GM19452 (cell line): ENCODE data around the gene AFDN.

Experiments
- ATAC-seq: cut with Tn5 transposase; IDR thresholded peaks from one replicate; pipeline ENCODE4 v1.9.1; 2021; ENCODE audit not compliant: unreplicated experiment

The AFDN gene

DNA sequence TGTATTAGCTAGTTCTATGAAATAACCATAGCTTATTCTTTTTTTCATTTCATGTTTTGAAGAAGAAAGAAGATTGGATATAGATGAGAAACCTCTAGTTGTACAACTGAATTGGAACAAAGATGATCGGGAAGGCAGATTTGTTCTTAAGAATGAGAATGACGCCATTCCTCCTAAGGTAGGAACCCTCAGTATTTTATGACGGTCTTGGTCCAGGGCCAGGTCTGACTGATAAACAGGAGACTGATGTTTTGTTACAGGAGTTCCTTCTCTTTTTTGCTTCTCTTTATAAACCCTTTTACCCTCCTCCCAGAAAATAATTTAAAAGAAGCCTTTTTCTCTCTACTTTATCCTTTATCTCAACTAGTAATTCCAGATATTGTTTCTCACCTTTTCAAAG lies 43.6 kb downstream of the AFDN start:
- ATAC-seq, result no peak

DNA sequence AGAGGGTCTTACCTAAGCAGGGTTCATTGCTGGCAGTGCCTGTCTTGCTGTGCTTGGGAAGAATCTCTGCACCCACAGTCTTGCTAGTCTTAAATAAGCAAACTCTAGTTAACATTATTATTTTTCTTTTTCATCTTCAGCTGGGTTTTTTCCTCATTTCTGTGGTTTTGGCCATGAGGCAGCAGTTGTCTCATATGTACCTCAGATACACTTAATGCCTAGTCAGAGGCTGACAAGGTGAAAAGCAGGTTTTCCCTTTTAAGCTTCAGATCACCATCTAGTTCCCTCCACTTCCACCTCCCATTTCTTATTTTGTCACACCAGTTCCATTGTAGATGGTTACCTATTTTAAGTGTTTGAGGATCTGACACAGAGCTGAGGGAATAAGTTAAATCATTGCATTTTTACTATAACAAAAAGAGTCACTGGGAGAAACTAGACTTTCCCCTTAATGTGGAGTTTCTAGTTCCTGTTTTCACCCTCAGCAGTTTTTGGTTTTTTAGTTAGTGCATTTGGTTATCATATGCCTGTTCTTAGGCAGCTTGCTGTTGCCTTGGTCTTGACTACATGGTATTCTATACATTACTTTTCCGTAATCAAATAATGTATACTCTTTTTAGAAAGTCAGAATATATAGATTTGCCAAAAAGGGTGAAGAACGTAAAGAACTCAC lies 46.0 kb downstream of the AFDN start:
- no peak for ATAC-seq

DNA sequence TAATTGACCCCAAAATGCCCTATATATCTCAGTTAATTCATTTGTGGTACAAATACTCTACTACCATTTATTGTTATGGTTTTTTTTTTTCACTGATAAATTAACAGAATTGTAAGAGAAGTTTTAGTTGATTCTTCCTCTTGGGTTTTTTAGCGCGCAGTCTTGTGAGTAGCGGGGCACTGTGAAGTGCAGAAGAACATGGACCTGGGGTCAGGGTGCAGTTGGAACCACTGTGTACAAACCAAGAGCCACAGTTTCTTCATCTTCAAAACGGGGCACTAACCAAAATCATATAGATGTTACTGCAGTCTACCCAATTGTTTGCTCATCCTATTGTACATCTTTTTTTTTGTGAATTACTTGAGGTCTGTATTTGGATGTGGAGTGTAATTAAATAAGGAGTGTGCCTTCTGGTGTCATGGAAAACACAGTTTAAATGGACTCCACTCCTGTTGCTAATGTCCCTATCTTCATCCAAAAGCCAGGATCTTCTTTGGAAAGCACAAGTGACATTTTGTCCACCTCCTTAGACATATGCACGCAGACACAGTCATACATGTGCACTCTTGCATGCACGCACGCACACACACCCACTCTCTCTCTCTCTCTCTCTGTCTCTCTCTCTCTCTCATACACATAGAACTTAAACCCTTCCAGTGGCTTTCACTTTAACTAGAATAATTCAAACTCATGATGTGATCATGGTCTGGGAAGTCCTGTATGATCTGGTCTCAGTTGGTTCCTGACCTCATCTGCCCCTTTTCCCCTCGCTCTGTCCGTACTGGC lies 51.5 kb downstream of the AFDN start:
- ATAC-seq, result no peak

DNA sequence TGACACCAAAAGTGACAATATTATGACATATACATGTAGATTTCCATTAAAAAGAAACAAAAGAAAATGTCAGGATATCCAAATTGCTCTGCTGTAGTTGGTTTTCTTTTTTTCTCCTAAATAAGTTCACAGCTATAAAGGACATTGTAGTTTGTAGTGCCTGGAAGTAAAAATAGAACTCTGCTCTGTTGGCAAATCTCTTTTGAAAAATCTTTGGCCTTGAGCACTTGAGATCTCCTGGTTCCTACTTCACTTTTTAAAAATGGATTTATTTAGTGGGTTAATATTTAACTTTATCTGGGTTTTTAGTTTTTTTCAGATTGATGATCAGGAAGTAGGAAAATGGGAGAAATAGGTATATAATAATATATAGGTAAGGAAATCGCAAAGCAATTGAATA lies 52.9 kb downstream of the AFDN start:
- no peak for ATAC-seq

DNA sequence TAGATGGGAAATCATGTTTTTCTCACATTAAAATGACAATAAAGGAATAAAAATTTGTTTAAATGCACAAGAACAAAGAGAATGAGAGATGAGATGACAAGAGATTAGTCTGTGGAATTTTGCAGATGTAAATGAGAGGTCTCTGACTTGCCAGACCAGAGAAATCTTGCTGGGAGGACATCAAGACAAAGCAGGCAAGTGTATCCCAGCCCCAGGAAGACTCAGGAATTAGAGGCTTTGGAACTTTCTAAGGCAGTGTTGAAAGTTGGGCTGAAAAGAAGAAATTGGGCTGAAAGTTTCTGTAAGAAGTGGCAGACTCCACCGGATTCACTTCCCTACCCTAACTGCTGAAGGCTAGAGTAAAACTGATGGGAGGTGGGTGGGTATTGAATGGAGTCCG lies 54.6 kb downstream of the AFDN start:
- ATAC-seq, result no peak

DNA sequence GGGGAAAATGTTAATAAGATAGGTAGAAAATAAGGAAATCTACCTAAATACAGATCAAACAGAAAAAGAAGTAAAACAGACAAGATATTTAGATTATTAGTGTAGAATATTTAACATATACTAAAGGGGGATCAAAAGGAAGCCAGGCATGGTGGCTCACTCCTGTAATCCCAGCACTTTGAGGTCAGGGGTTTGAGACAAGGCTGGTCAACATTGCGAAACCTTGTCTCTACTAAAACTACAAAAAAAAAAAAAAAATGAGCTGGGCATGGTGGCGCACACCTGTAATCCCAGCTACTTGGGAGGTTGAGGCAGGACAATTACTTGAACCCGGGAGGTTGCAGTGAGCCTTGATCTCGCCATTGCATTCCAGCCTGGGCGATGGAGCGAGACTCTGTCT lies 55.5 kb downstream of the AFDN start:
- ATAC-seq, result no peak

DNA sequence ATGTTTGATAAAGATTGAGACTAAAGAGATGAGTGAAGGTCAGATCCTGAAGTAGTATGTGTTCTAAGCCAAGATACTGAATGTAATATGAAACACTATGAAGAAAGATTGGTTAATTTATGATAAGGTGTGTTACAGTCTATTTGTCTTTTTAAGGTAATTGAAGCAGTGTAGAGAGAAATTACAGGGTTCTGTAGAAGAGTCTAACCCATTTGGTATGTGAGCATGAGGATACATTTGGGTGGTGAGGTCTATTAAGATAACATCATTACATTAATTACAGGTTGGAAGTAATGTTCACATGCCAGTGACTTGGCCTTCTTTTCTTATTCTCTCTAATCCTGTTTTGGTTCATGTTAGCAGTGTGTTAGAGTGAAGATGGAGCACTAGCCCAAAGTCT lies 61.4 kb downstream of the AFDN start:
- ATAC-seq, result no peak

DNA sequence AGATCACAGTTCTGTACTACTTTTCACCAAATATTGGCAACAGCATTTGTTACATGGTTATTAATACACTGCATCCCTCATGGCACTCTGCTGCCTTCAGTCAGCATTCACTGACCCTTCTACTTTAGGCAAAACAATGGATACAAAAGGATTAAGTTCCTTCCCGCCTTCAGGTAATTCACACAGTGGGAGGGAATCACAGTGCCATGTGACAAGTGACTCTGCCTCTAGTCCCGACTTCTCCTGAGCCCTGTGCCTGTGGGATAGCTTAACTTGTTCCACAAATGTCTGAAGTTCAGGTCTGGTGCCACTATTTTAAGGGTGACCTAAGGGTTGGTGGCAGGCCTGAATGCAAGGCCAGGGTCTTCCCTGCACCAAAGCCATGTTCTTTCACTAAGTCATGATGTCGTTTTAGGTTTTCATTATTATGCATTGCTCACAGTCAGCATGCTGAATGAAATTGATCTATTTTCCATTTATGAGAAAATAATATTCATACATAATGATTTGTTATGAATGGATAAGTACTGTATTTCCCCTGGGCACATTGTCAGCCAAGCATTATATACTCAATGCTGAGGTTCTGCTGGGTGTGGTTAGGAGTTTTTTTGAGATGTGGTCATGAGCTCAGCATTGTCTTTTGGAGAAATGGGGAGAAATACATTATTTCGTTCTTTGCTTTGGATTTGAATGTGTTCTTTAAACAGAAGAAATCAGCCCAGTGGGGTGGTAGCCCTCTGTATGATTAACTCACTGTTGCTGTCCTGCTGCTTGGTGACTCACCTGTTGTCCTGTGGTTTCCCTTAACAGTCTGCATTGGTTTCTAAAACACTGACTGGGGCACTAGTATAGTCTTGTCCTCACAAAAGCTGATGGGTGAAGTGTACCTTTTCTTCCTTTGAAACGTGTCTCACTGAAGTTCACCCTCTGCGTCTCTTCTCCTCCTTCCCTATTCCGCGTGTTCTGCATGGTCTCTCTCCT lies 66.4 kb downstream of the AFDN start:
- ATAC-seq, result peak; percentile 92

DNA sequence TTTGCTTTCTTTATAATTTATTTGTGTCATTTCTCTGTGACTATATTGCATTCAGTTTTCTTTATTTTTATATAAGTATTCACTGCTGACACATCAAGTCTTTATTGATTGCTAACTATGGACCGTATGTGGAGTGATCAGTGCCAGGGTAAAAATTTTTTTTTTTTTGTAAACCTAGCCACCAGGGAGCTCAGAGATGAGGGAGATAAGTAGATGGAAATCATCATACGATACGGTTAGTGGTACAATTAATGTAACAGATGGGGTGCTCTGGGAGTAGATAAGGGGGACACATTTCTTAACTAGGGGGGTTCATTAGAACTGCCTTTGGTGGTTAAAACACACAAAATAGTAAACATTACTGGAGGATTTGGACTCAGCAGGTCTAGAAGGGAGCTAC lies 68.3 kb downstream of the AFDN start:
- no peak for ATAC-seq

DNA sequence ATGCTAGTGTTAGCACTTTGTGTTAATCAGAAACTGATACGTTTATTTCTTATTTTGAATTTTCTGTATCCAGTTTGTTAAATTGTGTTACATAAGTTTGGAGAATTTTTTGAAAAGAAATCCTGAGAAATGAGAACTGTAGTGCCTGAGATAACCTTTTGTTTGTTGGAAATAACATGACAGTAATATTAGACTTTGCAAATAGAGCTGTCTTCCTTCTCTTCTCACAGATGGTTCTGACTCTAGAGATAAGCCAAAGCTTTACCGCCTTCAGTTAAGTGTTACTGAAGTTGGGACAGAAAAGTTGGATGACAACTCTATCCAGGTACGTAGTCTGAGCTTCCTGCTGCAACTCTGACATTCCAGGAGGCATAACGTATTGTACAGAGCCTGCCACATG lies 69.9 kb downstream of the AFDN start:
- ATAC-seq, result no peak

DNA sequence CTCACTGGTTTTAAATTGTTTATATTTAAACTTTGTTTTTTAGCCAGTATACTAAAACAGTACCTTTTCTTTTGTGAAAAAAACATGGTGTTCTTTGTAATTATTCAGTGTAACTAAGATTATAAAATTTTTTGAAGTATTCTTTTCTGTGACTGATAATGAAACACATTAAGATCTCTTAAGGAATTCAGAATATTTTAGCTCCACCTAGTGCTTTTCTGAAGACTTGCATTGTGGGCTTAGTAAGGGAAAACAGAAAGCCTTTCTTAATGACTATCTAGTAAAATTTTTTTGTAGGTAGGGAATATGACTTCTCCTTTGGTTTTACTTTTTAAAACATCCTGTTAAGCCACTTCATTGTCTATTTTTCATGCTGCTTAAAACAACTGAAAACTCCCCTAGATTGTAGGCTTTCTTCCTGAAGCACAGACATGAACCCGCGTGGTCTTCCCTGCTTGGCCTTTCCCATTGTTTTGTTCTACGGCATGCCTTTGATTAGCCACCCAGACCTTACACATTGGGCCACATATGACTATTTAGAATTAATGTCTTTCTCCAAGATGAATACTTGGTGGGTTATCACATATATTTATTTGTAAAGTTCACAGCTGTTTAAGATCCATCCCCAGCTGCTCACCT lies 72.1 kb downstream of the AFDN start:
- ATAC-seq, result no peak

DNA sequence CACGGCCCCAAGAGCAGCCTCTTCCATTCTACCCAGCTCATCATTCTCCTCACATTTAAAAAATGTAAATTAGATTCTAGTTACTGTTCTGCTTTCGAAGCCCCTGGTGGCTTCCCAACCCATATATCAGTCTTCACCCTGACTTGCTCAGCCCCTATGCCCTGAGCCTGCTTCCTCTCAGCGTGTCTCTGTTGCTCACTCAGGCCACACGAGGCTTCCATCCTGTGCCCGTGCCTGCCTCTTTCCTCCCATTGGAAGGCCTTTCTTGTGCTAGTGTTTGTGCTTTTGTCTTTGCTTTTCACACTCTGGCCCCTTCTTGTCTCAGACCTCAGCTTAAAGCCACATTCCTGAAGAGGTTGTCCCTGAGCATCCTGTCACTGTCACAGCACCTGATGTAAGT lies 78.1 kb downstream of the AFDN start:
- ATAC-seq, result no peak

DNA sequence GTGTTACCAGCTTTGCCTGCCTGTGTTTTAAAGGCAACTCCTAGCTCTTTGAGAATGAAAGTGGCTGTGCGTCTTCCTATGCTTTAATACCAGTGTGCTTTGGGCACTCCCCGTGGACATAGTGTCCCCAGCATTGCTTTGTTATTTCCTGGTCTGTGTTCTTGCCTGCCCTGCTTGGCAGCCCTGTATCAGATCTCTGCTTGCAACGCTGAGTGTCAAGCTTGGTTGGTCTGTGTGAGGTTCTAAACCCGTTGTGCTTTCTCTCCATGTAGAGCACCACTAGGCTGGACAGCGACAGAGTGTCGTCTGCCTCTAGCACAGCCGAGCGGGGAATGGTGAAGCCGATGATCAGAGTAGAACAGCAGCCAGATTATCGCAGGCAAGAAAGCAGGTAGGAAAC lies 80.2 kb downstream of the AFDN start:
- ATAC-seq, result no peak

DNA sequence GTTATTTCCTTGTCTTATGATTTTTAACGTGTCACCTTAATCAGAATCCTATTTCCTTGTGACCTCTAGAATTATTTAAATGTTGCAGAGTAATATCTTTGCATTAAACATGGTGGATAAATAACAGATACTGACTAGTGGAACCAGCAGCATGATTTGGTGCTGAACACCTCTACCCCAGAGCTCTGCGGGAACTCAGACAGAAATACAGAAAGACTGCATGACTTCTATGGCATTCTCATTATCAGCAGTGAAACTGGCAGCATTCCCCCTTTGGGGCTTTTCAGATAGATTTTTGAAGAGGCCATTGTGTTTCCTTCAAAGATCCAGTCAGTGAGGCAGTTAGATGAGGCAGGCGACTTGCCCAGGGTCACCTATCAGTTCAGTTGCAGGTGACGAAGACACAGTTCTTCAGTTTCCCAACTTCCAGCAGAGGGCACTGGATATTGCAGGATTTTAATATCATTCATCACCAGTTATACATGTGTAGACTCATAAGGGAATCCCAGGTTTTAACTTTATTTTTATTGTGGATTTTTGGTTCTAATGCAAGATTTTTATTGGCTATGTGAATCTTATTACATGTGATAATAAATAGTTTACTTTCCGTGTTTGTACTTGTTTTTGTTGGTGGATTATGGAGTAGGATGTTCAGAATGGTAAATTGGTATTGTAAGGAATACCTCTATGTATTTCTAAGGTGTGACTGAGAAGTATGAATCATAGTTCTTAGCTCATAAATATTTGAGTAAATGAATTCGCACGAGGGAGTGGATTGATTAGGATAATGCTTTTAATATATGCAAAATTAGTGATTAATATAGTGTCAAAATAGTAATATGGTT lies 81.3 kb downstream of the AFDN start:
- ATAC-seq, result no peak

DNA sequence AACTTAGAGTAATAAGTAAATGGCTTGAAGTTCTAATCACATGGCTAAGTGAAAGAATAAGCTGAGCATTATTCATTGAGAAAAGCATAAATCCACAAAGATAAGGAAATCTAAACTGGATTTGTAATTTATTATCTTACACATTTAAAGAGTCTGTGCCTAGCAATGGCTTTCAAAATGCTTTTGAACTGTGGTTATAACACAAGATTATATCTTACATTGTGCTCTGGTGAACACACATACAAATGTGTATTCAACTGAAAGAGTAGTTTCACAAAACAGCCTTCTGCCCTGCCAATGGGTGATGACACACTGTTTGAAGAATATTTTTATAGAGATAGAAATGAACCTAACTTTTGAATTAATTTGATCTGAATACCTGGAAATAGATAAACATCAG lies 83.3 kb downstream of the AFDN start:
- ATAC-seq, result no peak

DNA sequence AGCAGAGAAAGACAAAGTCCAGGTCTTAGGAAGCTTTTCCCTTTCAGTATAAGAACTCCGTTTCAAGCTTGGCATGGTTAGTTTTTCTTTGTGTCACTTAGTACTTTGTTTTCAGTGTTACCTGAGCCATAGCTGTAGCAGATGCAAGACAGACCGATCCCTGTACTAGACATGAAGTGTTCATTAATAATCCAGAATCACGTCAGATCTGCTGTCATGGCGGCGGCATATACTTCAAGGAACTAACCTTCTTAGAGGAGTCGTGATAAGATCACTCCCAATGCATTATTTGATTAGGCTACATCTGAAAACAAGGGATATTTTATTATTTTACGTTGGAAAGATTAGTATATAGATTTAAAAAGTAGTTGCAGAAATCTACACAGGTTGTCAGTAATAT lies 83.9 kb downstream of the AFDN start:
- no peak for ATAC-seq

DNA sequence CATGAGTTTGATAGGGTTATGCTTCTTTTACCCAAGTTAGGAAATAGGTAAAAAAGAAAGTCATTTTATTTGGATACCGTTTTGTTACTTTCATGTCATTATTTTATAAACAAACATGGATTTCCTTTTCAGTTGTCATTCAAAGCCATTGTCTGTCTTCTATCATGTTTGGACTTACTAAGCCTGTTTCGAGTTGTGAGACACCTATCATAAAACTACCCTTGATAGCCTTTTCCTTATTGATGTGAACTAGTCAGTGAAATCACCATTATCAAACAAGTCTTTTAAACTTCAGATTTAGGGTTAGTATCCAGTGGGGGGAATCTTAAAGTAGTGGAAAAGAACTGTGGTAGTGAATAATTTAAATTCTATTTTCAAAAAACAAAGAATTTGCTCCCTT lies 85.8 kb downstream of the AFDN start:
- no peak for ATAC-seq

DNA sequence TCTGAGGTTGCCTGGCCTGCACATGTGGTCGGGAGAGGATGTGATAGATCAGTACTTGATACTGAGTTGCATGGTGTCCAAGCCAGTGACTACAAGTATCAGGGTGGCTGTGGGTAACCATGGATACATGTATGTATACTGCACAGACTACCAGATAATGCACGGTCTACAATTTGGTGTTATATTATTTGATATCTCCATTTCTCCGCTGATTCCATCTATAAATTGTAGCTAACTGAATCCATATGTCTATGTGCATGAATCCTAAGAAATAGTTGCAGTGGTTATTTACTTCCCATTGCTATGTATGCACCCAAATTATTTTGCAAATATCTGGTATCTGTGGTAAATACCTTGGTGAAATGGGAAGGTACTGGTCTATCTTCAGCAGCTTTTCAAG lies 87.0 kb downstream of the AFDN start:
- ATAC-seq, result no peak

DNA sequence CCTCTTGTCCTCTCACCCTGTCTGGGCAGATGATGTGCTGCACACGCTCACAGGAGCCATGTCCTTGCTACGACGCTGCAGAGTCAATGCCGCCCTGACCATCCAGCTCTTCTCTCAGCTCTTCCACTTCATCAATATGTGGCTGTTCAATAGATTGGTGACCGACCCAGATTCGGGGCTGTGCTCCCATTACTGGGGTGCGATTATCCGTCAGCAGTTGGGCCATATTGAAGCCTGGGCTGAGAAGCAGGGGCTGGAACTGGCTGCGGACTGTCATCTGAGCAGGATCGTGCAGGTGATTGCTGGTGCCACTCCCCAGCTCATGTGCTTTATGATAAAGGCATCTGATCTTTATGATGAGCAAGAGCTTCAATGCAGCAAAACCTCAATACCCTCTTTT lies 88.4 kb downstream of the AFDN start:
- ATAC-seq, result no peak

DNA sequence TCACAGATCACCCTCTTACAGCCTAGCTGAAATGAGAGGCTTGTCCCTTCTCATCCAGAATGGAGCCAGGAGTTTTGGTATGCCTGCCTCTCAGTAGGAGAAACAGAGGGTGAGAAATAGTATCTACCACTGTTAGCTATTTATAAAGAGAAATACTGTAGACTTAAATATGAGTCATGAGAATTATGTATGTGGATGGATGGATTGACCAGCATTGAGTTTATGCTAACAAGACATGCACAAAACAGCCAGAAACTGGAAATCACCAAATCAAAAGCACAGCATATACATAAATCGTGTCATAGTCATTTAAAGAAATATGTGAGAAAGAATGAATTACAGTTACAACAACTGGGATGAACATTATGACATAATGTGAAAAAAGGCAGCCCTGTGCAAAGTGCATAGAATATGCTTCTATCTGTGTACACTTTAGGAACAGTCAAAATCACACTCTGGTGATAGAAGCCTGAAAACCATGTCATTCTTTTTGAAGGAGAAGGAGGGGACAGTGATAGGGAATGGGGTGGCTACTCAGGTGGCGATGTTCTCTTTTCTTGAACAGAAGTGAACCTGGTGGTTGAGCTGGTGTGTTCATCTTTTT lies 90.9 kb downstream of the AFDN start:
- no peak for ATAC-seq
